GM10248 (cell line): ENCODE results near the gene ZNRF4.
"Not testable (repeated sequence)": the region's sequence is repeated elsewhere in the genome, so short reads cannot be mapped to it uniquely, and the experiment has no call there.

Experiments used
- CTCF ChIA-PET: fragments of 300-600 bp; sonication (Branson Sonifier 250); formaldehyde crosslinking; extraction: SDS; loops from one replicate; lab custom pipeline; 2021; ENCODE audit warnings: antibody characterized with exemption; lab: Yijun Ruan, JAX
- POLR2A ChIA-PET: fragments of 350-650 bp; sonication (Branson Sonifier 250); formaldehyde crosslinking; extraction: SDS; loops from one replicate; lab custom pipeline; 2020; ENCODE audit warnings: antibody characterized with exemption; lab: Yijun Ruan, JAX
- DNase-seq: peaks from one replicate; pipeline ENCODE4 v3.0.0; 2012; ENCODE audit errors: extremely low spot score
- CTCF ChIP-seq: IDR thresholded peaks from 2 replicates; pipeline ENCODE4 v1.5.1; 2012; ENCODE audit warnings: mild to moderate bottlenecking, low read depth; ENCODE audit errors: extremely low read depth, missing control alignments, control extremely low read depth

ZNRF4 gene

DNA sequence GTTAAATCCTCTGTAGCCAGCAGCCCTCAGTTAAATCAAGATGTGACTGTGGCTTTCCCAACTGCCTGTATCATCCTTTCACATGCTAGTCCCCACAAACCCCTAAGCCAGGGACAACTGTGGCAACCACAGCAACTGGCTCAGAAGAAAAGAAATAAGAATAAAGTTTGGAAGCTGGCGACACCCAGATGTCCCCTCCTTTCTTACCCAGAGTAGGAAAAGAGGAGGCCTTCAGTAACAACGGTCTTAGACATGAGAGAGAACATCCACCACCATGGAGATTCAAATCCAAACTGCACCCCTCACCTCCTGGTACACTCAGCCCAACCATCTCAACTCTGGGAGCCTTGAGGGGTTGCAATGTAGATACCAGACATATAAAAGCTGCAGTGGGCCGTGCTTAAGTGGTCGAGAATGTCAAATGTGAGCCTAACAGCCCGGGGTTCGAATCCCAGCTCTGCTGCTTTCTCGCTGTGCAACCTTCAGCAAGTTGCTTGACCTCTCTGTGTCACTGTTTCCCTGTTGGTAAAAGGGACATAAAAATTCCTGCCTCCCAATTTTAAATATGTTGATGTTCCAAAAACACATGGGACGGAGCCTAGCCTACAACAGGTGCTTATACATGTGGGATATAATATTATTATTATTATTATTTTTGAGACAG is 23.8 kb downstream of the ZNRF4 start:
- POLR2A ChIA-PET = no interaction called here
- DNase-seq = no peak
- CTCF ChIA-PET = no interaction called here
- TF ChIP-seq CTCF = no peak

- ChIA-PET POLR2A (no interaction called here), CTCF (interaction anchor here (0.8 kb wide), 1 partner anchor 17 kb away, joined by 3 read pairs; no protein-coding TSS in a partner anchor)
- TF ChIP-seq CTCF = no peak
- DNase-seq = no peak
Observed at GRCh38 chr19:5479958-5480357, 24.7 kb downstream of the ZNRF4 start.

DNA sequence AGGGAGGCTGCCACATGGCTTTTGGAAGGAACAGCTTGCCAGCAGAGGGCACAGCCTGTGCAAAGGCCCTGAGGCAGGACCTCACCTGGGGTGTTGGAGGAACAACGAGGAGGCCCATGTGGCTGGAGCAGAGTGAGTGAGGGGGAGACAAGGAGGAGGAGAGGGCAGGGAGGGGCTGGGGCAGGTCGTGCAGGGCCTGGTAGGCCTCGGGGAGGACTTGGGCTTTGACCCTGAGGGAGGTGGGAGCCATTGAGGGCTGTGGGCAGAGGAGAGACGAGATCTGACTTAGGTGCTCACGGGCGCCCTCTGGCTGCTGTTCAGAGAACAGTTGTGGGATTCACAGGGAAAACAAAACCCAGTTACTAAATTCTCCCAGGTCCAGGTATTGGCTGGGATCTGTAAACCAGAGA is 25.2 kb downstream of the ZNRF4 start:
- ChIA-PET POLR2A (no interaction called here), CTCF (interaction anchor here (0.8 kb wide), 1 partner anchor 17 kb away, joined by 3 read pairs; no protein-coding TSS in a partner anchor)
- DNase-seq = peak; percentile 60
- TF ChIP-seq CTCF = peak; percentile 42

DNA sequence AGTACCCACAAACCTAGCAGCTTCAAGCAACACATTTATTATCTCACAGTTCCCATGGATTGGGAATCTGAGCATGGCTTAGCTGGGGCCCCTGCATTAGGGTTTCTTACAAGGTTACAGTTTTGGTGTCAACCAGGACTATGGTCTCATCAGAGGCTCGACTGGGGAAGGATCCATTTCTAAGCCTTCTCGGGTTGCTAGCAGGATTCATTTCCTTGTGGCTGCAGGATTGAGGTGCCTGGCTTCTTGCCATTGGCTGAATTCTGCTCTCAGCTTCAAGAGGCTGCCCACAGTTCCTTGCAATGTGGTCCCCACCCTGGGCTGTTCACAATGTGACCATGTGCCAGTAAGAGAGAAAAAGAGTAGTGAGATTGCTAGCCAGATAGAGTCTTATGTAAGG is 26.7 kb downstream of the ZNRF4 start:
- POLR2A ChIA-PET = no interaction called here
- CTCF ChIA-PET = no interaction called here
- no peak for TF ChIP-seq CTCF
- DNase-seq = no peak

DNA sequence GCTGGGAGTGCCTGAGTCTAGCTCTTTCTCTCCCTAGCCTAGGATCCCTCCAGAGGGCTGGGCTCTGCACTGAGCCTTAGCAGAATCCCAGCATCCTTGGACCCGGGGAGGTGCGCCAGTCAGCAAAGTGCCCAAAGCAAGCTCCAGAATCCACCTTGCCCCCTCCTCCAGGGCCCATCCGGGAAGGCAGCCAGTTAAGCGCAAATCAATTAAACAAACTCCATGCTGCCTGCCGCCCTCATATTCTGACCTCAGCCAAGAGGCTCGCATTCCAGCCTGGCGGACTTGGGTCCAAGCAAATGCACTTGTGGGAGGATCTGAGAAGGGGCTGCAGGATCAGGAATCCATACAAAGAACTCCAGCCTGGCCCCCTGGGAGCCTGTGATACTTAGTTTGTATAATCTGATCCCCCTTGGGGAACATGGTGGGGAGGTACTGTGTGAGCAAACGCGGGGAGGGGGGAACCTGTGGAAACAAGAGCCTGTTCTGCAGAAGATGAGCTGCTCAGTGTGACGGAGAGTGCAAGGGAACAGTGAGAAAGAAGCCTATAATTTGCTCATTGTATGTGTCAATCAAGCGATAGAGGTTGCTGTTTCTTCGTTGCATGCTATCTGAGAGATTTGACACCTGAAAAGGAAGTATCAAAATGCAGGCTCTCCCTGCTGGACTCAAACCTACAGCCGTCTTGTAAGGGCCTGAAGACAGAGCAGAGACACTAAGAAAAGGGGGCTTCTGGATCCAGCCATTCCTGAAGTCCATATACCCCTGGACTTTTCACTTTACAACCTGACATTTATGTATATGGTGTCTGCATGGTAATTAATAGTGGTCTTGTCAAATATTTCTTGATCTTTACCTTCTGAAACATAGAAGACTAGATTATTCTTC is 29.4 kb downstream of the ZNRF4 start:
- POLR2A ChIA-PET = no interaction called here
- TF ChIP-seq CTCF = no peak
- no peak for DNase-seq
- CTCF ChIA-PET = no interaction called here

- DNase-seq = no peak
- CTCF ChIA-PET = no interaction called here
- no peak for TF ChIP-seq CTCF
- POLR2A ChIA-PET = no interaction called here
Observed at GRCh38 chr19:5485286-5485636, 30.0 kb downstream of the ZNRF4 start.

- DNase-seq, POLR2A ChIA-PET, CTCF ChIA-PET: not testable (repeated sequence)
Observed at GRCh38 chr19:5485658-5486057, 30.4 kb downstream of the ZNRF4 start.
